K562 (cell line): Measurements from ENCODE around the gene XPC. TPM values are rescaled to one million over a fixed set of nuclear protein-coding genes. Genes with fewer than 3 reads are reported as not detected.

ENCODE experiments used
- CEBPB ChIP-seq: fragments of 450-650 bp; IDR thresholded peaks from 2 replicates; pipeline ENCODE4 v1.6.1; 2016; ENCODE audit warnings: missing genetic modification characterization, missing compliant biosample characterization
- CXXC5 ChIP-seq: fragments of 250-450 bp; sonication (Bioruptor Pico); IDR thresholded peaks from 2 replicates; pipeline ENCODE4 v1.8.0; 2022; ENCODE audit warnings: inconsistent platforms, mild to moderate bottlenecking, moderate library complexity
- DDX20 ChIP-seq: fragments of 450-650 bp; IDR thresholded peaks from 2 replicates; pipeline ENCODE4 v1.6.1; 2016; ENCODE audit warnings: missing genetic modification characterization, low read depth, mild to moderate bottlenecking, missing compliant biosample characterization, moderate library complexity
- EP400 ChIP-seq: fragments of 450-650 bp; IDR thresholded peaks from 2 replicates; pipeline ENCODE4 v1.6.1; 2017; ENCODE audit warnings: antibody characterized with exemption, mild to moderate bottlenecking, moderate library complexity
- MCM2 ChIP-seq: fragments of 450-650 bp; IDR thresholded peaks from 2 replicates; pipeline ENCODE4 v1.6.1; 2017; ENCODE audit warnings: low read depth, mild to moderate bottlenecking
- MCM7 ChIP-seq, 2 experiments: fragments of 450-650 bp; IDR thresholded peaks; 2 replicates each; pipeline ENCODE4 v1.6.1; 2016 to 2018
- NR1H2 ChIP-seq: sonication (generic); formaldehyde crosslinking; IDR thresholded peaks from 2 replicates; pipeline ENCODE4 v1.4.0; 2020; ENCODE audit warnings: mild to moderate bottlenecking, missing genetic modification reagents
- SAP30 ChIP-seq: fragments of 200-600 bp; sonication (generic); IDR thresholded peaks from 2 replicates; pipeline ENCODE4 v1.6.1; 2012; ENCODE audit warnings: borderline replicate concordance, low read depth, mild to moderate bottlenecking, moderate library complexity, low read length, control low read depth, inconsistent platforms; ENCODE audit not compliant: insufficient read depth, poor library complexity, severe bottlenecking
- SREBF1 ChIP-seq: fragments of 150-350 bp; IDR thresholded peaks from 2 replicates; pipeline ENCODE4 v1.6.1; 2014; ENCODE audit warnings: antibody characterized with exemption, low read depth, low read length, borderline replicate concordance
- SUPT5H ChIP-seq: fragments of 450-650 bp; IDR thresholded peaks from 2 replicates; pipeline ENCODE4 v1.6.1; 2016
- ZNF146 ChIP-seq: IDR thresholded peaks from one replicate; pipeline ENCODE4 v1.6.1; 2018; ENCODE audit warnings: missing compliant biosample characterization; ENCODE audit not compliant: unreplicated experiment
- ZNF174 ChIP-seq: fragments of 250-450 bp; sonication (Bioruptor Pico); IDR thresholded peaks from 2 replicates; pipeline ENCODE4 v1.4.0; 2020; ENCODE audit warnings: mild to moderate bottlenecking
- ZNF583 ChIP-seq: fragments of 250-450 bp; sonication (Bioruptor Pico); IDR thresholded peaks from 2 replicates; pipeline ENCODE4 v1.4.0; 2020
- polyA plus RNA-seq, 8 experiments: library from polyadenylated mRNA; depleted of rRNA in 4 of 8; stranded (reverse) in 5 of 8; unstranded in 3 of 8; fragments of >200 nt; fragmentation: Nextera tagmentation in 2 of 8; fragmentation: Illumina TruSeq in 1 of 8; extraction: Ambion mirVana in 2 of 8; extraction: Trizol in 1 of 8; gene quantifications; 2 replicates each; pipeline versions ENCODE4 v1.2.1 to v1.2.3, GENCODE V29; 2011 to 2014; ENCODE audit warnings: inconsistent platforms in 1 of 8, missing spikeins in 1 of 8
- total RNA-seq, 7 experiments: library from RNA; depleted of rRNA in 6 of 7; stranded (reverse); fragments of >200 nt in 6 of 7; fragmentation: Illumina TruSeq in 2 of 7; extraction: Trizol in 2 of 7; gene quantifications; 2 replicates each; pipeline versions ENCODE4 v1.2.1 to v1.2.3, GENCODE V29; 2011 to 2021; ENCODE audit warnings: low replicate concordance in 1 of 7
- TF ChIP-seq, protein P1 (sequence below): fragments of 250-450 bp; sonication (Bioruptor Pico); IDR thresholded peaks from 2 replicates; pipeline ENCODE4 v1.8.0; 2022; ENCODE audit warnings: inconsistent platforms, mild to moderate bottlenecking, moderate library complexity, borderline replicate concordance
- TF ChIP-seq, protein P2 (sequence below): sonication (generic); formaldehyde crosslinking; IDR thresholded peaks from 2 replicates; pipeline ENCODE4 v1.4.0; 2020; ENCODE audit warnings: mild to moderate bottlenecking, missing genetic modification reagents
- TF ChIP-seq, protein P3 (sequence below): fragments of 250-450 bp; sonication (Bioruptor Pico); IDR thresholded peaks from 2 replicates; pipeline ENCODE4 v1.5.0; 2021
- TF ChIP-seq, protein P4 (sequence below), 2 experiments: fragments of 200-800 bp in 1 of 2; sonication (Bioruptor generic) in 1 of 2; sonication (generic) in 1 of 2; formaldehyde crosslinking in 1 of 2; IDR thresholded peaks in 1 of 2; conservative IDR thresholded peaks in 1 of 2; 2 replicates each; pipeline versions ENCODE4 v1.5.0 to v1.6.1; 2016 to 2020; ENCODE audit warnings: missing compliant biosample characterization in 1 of 2, missing genetic modification characterization in 1 of 2, missing genetic modification reagents in 1 of 2
- TF ChIP-seq, protein P5 (sequence below): IDR thresholded peaks from 3 replicates; pipeline ENCODE4 v1.6.1; 2011; ENCODE audit warnings: borderline replicate concordance, mild to moderate bottlenecking; ENCODE audit not compliant: insufficient read length, insufficient read depth
- TF ChIP-seq, protein P6 (sequence below): fragments of 450-650 bp; IDR thresholded peaks from 2 replicates; pipeline ENCODE4 v1.6.1; 2016; ENCODE audit warnings: low read depth, mild to moderate bottlenecking, moderate library complexity

Gene XPC
- total and polyA plus RNA-seq, 9 of the 15 experiments (the other 6 are each of a cell fraction or from before 2014, with no cell fraction given), result 3.8 to 54.7 (median 41.3) TPM

DNA sequence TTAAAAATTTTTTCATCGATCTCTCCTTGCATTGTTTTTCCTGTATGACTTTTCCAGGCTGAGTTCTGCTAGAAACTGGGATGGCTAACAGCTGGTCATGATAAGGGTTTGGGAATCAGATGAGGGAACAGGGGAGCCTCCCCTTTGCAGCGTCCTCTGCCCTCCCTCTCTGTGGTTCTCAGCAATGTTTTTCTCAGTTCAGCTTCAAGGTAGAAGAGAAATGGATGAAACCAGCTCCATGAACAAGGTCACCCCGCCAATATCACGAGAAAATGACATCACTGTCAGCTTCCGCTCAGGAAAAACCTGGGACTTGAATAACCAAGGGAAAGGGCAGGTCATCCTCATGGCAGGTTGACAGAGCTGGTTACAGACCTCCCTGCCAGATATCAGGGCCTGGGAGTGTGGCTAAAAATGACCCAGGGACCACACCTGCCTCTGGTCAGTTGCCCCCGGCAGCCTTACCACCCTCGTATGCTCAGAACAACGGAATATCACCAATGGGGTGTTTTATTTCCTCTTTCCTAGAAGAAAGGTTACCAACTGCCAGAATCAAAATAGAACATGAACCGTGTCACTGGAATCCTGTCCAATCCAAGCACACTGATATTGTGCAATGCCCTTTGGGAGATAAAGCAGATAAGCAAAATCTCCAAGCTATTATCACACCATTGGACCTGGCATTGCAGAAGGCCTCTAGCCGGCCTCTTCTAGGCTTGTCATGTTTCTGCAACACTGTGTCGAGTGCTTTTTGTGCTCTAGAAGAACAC lies 26.3 kb upstream of the XPC start (continued):
- TF ChIP-seq, protein P1, sequence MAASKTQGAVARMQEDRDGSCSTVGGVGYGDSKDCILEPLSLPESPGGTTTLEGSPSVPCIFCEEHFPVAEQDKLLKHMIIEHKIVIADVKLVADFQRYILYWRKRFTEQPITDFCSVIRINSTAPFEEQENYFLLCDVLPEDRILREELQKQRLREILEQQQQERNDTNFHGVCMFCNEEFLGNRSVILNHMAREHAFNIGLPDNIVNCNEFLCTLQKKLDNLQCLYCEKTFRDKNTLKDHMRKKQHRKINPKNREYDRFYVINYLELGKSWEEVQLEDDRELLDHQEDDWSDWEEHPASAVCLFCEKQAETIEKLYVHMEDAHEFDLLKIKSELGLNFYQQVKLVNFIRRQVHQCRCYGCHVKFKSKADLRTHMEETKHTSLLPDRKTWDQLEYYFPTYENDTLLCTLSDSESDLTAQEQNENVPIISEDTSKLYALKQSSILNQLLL (CRISPR knock-in tag), result no peak
- TF ChIP-seq ZNF146 (no peak), ZNF583 (CRISPR knock-in tag) (peak; percentile 39; the same call in 1 of the 2 replicates), MCM7 (IDR thresholded peaks at IDR 0.05) (no peak), SUPT5H (no peak), SREBF1 (0 out of 2 replicates have a peak, but pooled peaks have one; percentile 31), DDX20 (tag) (peak; percentile 46; the same call in 1 of the 2 replicates), SAP30 (no peak), ZNF174 (CRISPR knock-in tag) (no peak), CXXC5 (CRISPR knock-in tag) (peak; percentile 59), NR1H2 (no peak), MCM2 (no peak), CEBPB (peak; percentile 100), EP400 (peak; percentile 63)
- TF ChIP-seq, protein P2, sequence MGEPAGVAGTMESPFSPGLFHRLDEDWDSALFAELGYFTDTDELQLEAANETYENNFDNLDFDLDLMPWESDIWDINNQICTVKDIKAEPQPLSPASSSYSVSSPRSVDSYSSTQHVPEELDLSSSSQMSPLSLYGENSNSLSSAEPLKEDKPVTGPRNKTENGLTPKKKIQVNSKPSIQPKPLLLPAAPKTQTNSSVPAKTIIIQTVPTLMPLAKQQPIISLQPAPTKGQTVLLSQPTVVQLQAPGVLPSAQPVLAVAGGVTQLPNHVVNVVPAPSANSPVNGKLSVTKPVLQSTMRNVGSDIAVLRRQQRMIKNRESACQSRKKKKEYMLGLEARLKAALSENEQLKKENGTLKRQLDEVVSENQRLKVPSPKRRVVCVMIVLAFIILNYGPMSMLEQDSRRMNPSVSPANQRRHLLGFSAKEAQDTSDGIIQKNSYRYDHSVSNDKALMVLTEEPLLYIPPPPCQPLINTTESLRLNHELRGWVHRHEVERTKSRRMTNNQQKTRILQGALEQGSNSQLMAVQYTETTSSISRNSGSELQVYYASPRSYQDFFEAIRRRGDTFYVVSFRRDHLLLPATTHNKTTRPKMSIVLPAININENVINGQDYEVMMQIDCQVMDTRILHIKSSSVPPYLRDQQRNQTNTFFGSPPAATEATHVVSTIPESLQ (CRISPR knock-in tag), result no peak
- TF ChIP-seq, protein P3, sequence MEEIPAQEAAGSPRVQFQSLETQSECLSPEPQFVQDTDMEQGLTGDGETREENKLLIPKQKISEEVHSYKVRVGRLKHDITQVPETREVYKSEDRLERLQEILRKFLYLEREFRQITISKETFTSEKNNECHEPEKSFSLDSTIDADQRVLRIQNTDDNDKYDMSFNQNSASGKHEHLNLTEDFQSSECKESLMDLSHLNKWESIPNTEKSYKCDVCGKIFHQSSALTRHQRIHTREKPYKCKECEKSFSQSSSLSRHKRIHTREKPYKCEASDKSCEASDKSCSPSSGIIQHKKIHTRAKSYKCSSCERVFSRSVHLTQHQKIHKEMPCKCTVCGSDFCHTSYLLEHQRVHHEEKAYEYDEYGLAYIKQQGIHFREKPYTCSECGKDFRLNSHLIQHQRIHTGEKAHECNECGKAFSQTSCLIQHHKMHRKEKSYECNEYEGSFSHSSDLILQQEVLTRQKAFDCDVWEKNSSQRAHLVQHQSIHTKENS, result no peak
- TF ChIP-seq, protein P4, sequence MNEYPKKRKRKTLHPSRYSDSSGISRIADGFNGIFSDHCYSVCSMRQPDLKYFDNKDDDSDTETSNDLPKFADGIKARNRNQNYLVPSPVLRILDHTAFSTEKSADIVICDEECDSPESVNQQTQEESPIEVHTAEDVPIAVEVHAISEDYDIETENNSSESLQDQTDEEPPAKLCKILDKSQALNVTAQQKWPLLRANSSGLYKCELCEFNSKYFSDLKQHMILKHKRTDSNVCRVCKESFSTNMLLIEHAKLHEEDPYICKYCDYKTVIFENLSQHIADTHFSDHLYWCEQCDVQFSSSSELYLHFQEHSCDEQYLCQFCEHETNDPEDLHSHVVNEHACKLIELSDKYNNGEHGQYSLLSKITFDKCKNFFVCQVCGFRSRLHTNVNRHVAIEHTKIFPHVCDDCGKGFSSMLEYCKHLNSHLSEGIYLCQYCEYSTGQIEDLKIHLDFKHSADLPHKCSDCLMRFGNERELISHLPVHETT (CRISPR knock-in tag; conservative IDR thresholded peaks at IDR 0.05 in 1 of 2, IDR thresholded peaks at IDR 0.05 in 1 of 2), result peak in 1 of 2 experiments; percentile 74; a peak in 1 of 4 replicates
- TF ChIP-seq, protein P5, sequence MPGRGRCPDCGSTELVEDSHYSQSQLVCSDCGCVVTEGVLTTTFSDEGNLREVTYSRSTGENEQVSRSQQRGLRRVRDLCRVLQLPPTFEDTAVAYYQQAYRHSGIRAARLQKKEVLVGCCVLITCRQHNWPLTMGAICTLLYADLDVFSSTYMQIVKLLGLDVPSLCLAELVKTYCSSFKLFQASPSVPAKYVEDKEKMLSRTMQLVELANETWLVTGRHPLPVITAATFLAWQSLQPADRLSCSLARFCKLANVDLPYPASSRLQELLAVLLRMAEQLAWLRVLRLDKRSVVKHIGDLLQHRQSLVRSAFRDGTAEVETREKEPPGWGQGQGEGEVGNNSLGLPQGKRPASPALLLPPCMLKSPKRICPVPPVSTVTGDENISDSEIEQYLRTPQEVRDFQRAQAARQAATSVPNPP, result no peak
- TF ChIP-seq, protein P6, sequence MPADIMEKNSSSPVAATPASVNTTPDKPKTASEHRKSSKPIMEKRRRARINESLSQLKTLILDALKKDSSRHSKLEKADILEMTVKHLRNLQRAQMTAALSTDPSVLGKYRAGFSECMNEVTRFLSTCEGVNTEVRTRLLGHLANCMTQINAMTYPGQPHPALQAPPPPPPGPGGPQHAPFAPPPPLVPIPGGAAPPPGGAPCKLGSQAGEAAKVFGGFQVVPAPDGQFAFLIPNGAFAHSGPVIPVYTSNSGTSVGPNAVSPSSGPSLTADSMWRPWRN, result peak; percentile 58; the same call in 1 of the 2 replicates
